Loucy (cell line): Measurements from ENCODE around the gene GAS2L2.

Source experiments
- H2AFZ ChIP-seq: fragments of 200-600 bp; sonication (generic); 2 replicates; pipeline ENCODE4 v1.6.0; 2016; ENCODE audit warnings: antibody characterized with exemption, mild to moderate bottlenecking, low read length, moderate library complexity
- H3F3A ChIP-seq: fragments of 200-600 bp; 2 replicates; pipeline ENCODE4 v1.6.0; 2016; ENCODE audit warnings: antibody characterized with exemption, low read depth, mild to moderate bottlenecking
- H3K27me3 ChIP-seq: fragments of 200-600 bp; sonication (generic); 2 replicates; pipeline ENCODE4 v1.6.1; 2014; ENCODE audit warnings: low read length, mild to moderate bottlenecking; ENCODE audit not compliant: insufficient read depth, poor library complexity, severe bottlenecking
- H3K36me3 ChIP-seq: fragments of 200-600 bp; sonication (generic); 2 replicates; pipeline ENCODE4 v1.6.1; 2016; ENCODE audit warnings: low read length; ENCODE audit not compliant: insufficient read depth
- H3K4me1 ChIP-seq: fragments of 200-600 bp; sonication (generic); 2 replicates; pipeline ENCODE4 v1.5.1; 2014; ENCODE audit warnings: low read length, mild to moderate bottlenecking; ENCODE audit not compliant: insufficient read depth, poor library complexity, severe bottlenecking
- H3K4me2 ChIP-seq: fragments of 200-600 bp; sonication (generic); 2 replicates; pipeline ENCODE4 v1.6.0; 2014; ENCODE audit warnings: antibody characterized with exemption, low read length, low read depth, mild to moderate bottlenecking; ENCODE audit not compliant: poor library complexity, severe bottlenecking
- H3K4me3 ChIP-seq: fragments of 200-600 bp; sonication (generic); 2 replicates; pipeline ENCODE4 v1.5.1; 2014; ENCODE audit warnings: low read length, mild to moderate bottlenecking, mixed read lengths; ENCODE audit not compliant: poor library complexity, severe bottlenecking
- H3K79me2 ChIP-seq: fragments of 200-600 bp; sonication (generic); 2 replicates; pipeline ENCODE4 v1.6.1; 2014; ENCODE audit warnings: low read length; ENCODE audit not compliant: insufficient read depth
- H3K9ac ChIP-seq: fragments of 200-600 bp; sonication (generic); 2 replicates; pipeline ENCODE4 v1.6.0; 2014; ENCODE audit warnings: mild to moderate bottlenecking, low read depth, low read length, moderate library complexity; ENCODE audit not compliant: poor library complexity, severe bottlenecking
- H3K9me2 ChIP-seq: fragments of 200-600 bp; sonication (generic); replicated peaks from 2 replicates; pipeline ENCODE4 v1.6.1; 2016; ENCODE audit warnings: low read depth, low read length, mixed read lengths
- H3K9me3 ChIP-seq: fragments of 200-600 bp; sonication (generic); 2 replicates; pipeline ENCODE4 v1.6.1; 2014; ENCODE audit warnings: mild to moderate bottlenecking, antibody characterized with exemption, low read length, low read depth; ENCODE audit not compliant: insufficient read depth
- H4K20me1 ChIP-seq: fragments of 200-600 bp; sonication (generic); 2 replicates; pipeline ENCODE4 v1.6.0; 2014; ENCODE audit warnings: antibody characterized with exemption, low read length, mild to moderate bottlenecking; ENCODE audit not compliant: insufficient read depth, poor library complexity, severe bottlenecking
- CTCF ChIP-seq: fragments of 200-600 bp; sonication (generic); conservative IDR thresholded peaks from 2 replicates; pipeline ENCODE4 v1.5.1; 2014; ENCODE audit warnings: mild to moderate bottlenecking, antibody characterized with exemption, low read length
- EZH2phosphoT487 ChIP-seq: fragments of 200-600 bp; IDR thresholded peaks from 2 replicates; pipeline ENCODE4 v1.6.1; 2018; ENCODE audit warnings: antibody characterized with exemption, mild to moderate bottlenecking, moderate library complexity, borderline replicate concordance

GAS2L2 gene

GRCh38 chr17:35774499-35774898 lies 21.5 kb upstream of the GAS2L2 start:
- no peak for TF ChIP-seq CTCF
- TF ChIP-seq EZH2phosphoT487 = no peak
- Histone ChIP-seq H3K36me3 (no peaks in the 10 kb centered on the region), H2AFZ (no peak overlapping the region), H3K9me3 (no peaks in the 10 kb centered on the region), H3K4me1 (peaks cover 12% of the 10 kb centered on the region), H3K4me2 (no peak overlapping the region), H3K27me3 (no peaks in the 10 kb centered on the region), H3K9ac (no peak overlapping the region), H3K4me3 (no peak overlapping the region), H3K9me2 (no peaks in the 10 kb centered on the region), H3F3A (no peaks in the 10 kb centered on the region), H4K20me1 (no peaks in the 10 kb centered on the region), H3K79me2 (no peaks in the 10 kb centered on the region)

GRCh38 chr17:35773679-35774425 lies 20.8 kb upstream of the GAS2L2 start:
- no peaks in the 10 kb centered on the region for H3F3A ChIP-seq
- no peaks in the 10 kb centered on the region for H3K79me2 ChIP-seq
- H2AFZ ChIP-seq = no peak overlapping the region
- H3K27me3 ChIP-seq = no peaks in the 10 kb centered on the region
- H3K4me3 ChIP-seq = no peak overlapping the region
- TF ChIP-seq EZH2phosphoT487 (no peak), CTCF (no peak)
- H3K9ac ChIP-seq = no peak overlapping the region
- H3K4me2 ChIP-seq = no peak overlapping the region
- no peaks in the 10 kb centered on the region for H4K20me1 ChIP-seq
- H3K36me3 ChIP-seq = no peaks in the 10 kb centered on the region
- no peaks in the 10 kb centered on the region for H3K9me3 ChIP-seq
- H3K9me2 ChIP-seq = no peaks in the 10 kb centered on the region
- peaks cover 12% of the 10 kb centered on the region for H3K4me1 ChIP-seq

GRCh38 chr17:35773129-35773528 lies 20.1 kb upstream of the GAS2L2 start:
- no peak for TF ChIP-seq EZH2phosphoT487
- TF ChIP-seq CTCF = no peak
- no peak overlapping the region for H3K4me2 ChIP-seq
- H4K20me1 ChIP-seq = no peaks in the 10 kb centered on the region
- H3K4me1 ChIP-seq = peaks cover 12% of the 10 kb centered on the region
- no peaks in the 10 kb centered on the region for H3K9me2 ChIP-seq
- H3K4me3 ChIP-seq = no peak overlapping the region
- H3K9me3 ChIP-seq = no peaks in the 10 kb centered on the region
- no peak overlapping the region for H2AFZ ChIP-seq
- no peak overlapping the region for H3K9ac ChIP-seq
- no peaks in the 10 kb centered on the region for H3F3A ChIP-seq
- no peaks in the 10 kb centered on the region for H3K79me2 ChIP-seq
- no peaks in the 10 kb centered on the region for H3K27me3 ChIP-seq
- H3K36me3 ChIP-seq = no peaks in the 10 kb centered on the region
